SK-N-MC (cell line): ENCODE data around the gene EXOG.

Experiments
- EZH2 ChIP-seq: fragments of 200-600 bp; sonication (generic); IDR thresholded peaks from one replicate; pipeline ENCODE4 v1.6.1; 2017; ENCODE audit warnings: antibody characterized with exemption
- FOXP2 ChIP-seq: optimal IDR thresholded peaks from 2 replicates; pipeline ENCODE3; 2011; ENCODE audit warnings: mild to moderate bottlenecking, moderate library complexity; ENCODE audit not compliant: insufficient read depth; ENCODE audit errors: extremely low read length, control extremely low read depth
- POLR2AphosphoS5 ChIP-seq: IDR thresholded peaks from 2 replicates; pipeline ENCODE4 v1.6.1; 2012; ENCODE audit warnings: mild to moderate bottlenecking, low read depth, low read length, borderline replicate concordance

DNA sequence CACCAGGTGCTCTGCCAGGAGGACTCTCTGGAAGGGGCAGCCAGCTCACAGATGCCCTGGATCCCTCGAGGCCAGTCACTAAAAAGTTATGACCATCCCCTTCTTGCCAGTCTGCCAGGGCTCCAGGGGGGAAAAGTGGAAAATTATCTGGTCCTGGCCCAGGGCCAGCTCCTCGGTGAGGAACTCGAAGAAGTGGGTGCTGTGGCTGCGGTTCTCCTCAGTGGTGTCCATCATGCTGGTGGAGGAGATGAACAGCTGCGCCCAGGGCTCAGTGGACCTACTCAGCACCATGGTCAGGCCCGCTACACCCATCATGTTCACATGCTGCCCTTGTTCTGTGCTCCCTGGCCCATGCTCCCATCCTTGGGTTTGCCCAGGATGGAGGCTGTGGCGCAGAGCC lies 19.2 kb downstream of the EXOG start:
- TF ChIP-seq EZH2 (no peak), POLR2AphosphoS5 (no peak), FOXP2 (no peak)
